GM15510 (cell line): Measurements from ENCODE around the gene NPR2.
A peak's percentile ranks its signal among the peaks of the same experiment; 100 is the strongest.

ENCODE experiments used
- POLR2A ChIP-seq: IDR thresholded peaks from 3 replicates; pipeline ENCODE4 v1.6.1; 2011; ENCODE audit warnings: borderline replicate concordance; ENCODE audit not compliant: insufficient read length; ENCODE audit errors: extremely low read depth

NPR2 gene

DNA sequence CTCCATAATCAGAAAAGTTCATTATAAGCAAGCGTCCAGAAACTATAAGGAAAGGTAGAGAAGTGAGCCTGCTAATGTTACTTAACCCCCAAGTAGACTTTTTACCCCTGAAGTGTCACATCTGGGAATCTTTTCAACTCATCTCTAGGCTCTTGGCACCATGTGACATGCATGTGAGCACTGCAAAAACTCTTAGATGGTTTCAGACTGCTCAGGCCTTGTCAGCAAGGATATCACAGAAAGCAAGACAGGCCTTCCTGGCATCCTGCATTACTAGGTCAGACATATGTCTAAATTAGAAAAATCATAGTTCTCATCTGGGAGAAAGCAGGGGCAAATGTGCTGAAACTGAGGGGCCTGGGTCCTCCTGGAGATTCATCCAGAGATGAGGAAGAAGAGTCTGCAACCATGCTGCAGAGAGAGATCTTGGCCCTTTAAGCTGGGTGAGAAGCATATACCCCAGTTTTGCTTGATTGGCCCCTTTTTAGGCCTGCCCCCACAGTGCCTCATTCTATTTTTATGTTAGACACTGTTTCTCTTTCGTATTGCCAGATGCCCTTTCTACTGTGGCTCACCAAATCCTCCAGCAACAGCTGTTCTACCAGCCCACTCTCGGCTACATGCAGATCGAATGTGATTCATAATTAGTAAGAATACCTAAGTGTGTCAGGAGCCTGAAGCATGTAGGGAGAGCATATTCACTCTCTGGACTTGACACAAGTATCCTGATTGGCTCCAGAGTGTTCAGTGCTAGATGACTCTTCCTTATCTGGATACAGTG lies 56.6 kb downstream of the NPR2 start:
- peak; percentile 26 for TF ChIP-seq POLR2A

DNA sequence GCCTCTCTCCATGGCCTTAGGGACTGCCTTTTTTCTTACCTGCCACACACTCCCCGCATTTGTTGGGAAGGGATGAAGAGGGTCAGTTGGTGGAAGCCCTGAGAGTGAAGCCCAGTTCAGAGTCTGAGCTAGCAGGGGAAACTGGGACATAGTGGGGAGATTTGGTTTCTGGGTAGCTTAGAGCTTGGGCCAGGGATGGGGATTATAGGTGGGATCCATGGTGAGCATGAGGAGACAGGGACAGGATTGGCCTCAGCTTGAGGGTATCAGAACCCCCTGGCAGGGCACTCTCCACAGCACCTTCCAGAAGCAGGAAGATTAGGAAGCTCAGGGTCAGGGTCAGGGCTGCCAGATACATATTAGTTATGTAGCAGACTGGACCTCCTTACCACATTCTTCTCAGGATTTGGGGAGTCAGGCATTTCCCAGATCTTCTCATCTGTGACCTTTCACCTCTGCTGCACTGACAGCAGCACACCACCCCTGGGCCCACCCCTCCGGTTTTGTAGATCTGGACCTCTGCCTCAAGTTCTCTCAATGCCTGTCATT lies 61.0 kb downstream of the NPR2 start:
- TF ChIP-seq POLR2A = no peak

DNA sequence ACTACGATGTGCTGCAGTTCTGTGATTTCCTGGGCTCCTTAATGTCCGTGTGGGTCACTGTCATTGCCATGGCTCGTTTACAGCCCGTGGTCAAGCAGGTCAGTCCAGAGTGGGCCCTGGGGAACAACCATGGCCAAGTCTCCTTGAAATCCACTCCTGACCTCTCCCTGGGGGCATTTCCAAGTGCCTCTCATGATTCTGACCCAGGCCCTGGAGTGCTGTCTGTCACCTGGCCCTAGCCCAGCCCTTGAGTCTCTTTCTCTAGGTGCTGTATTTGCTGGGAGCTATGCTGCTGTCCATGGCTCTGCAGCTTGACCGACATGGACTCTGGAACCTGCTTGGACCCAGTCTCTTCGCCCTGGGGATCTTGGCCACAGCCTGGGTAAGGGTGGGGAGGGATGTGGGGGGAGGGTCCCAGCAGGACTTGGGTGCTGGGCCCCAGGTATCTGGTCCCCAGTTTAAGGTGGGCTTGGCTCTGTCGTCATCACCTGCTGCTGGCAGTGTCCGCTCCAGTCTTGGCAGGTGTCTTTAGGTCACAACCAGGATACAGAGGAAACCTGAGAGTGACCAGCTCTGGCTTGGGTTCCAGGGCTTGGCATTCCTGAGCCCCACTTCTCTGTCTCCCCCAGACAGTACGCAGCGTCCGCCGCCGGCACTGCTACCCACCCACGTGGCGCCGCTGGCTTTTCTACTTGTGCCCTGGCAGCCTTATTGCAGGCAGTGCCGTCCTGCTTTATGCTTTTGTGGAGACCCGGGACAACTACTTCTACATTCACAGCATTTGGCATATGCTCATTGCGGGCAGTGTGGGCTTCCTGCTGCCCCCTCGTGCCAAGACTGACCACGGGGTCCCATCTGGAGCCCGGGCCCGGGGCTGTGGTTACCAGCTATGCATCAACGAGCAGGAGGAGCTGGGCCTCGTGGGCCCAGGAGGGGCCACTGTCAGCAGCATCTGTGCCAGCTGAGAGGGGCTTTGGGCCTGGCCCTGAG lies 61.8 kb downstream of the NPR2 start:
- TF ChIP-seq POLR2A = no peak

DNA sequence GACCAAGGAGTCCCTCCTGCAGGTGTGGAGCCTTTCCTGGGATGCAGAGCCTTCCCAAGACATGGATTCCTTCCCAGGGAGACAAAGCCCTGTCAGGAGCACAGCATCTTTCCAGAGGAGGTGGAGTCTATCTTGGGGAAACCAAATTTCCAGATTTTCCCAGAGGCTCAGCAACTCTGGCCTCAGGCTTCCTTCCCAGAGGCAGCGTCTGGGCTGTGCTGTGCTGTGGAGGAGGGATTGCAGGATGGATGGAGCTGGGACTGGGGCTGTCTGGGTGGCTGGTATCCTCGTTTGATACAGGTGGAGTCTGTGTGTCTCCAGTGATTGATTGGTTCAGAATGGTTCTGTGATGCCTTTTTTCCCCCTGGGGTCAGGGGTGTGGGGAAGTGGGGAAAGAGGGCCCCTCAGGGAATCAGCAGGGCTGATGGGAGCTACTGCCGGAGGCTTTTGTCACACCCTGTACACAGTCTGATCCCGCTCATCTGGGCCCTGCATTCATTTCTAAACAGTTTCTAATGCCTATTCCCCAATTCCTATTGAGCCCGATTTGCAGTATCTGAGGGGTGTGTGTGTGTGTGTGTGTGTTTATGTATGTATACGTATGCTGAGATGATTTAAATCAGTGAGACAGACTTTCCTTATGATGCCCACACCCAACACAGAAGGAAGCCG lies 62.8 kb downstream of the NPR2 start:
- no peak for TF ChIP-seq POLR2A

DNA sequence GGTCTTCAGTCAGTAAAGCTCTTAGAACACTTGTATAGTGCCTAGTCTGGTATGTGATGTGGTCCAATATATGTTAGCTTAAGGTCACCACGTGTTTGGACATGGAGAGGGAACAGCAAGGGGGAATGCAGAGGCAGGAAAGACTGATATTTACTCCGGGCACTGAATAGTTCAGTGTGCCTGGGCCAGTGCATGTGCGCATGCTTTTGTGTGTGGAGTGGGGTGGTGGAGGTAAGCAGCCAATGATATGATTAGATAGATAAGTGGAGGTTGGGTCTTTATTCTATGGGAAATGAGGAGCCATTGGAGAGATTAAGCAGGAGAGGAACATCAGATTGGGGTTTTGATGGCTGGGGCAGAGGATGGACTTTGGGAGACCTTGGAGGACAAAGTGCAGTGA lies 64.8 kb downstream of the NPR2 start:
- no peak for TF ChIP-seq POLR2A

DNA sequence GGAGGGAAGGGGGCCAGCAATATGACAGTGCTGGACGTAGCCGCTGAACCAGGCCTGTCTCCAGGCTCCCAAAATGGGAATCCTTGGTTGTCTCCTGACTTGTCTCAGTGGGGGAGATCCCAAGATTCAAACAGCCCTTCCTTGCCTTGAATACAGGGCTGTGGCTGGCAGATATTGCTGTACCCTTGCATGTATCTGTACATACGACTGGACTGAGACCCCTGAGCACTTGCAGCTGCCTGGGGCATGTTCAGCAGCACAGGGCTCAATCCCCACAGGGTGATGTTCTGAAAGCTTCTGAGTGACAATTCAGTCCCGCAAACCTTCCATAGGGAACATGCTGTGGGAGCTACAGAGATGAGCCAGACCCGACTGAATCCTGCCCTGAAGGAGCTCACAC lies 65.5 kb downstream of the NPR2 start:
- no peak for TF ChIP-seq POLR2A

DNA sequence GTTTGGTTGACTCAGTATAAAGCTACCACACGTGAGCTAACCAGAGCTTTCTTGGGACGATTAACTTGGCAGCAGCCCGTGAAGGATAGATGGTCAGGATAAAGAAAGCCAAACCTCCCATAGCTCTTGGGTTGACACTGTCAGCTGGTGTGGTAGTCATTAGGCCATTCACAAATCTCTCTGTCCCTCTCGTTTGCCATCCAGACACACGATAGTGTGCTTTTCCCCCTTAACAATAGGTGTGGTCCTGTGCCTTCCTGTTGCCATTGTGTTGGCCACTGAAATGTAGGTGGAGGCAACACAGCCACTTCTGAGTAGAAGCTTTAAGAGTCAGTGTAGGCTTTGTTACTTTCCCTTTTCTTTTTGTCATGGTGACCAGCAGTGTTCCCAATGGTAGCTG lies 67.1 kb downstream of the NPR2 start:
- TF ChIP-seq POLR2A = no peak
